Mesodermal cell (in vitro differentiated cells): ENCODE results near the gene TMEM132E.

Experiments
- H3K27ac ChIP-seq: 2 replicates; pipeline ENCODE4 v1.7.0; 2013; ENCODE audit warnings: mild to moderate bottlenecking, low read depth, low read length, moderate library complexity; ENCODE audit not compliant: severe bottlenecking
- H3K36me3 ChIP-seq: 2 replicates; pipeline ENCODE4 v1.7.1; 2013; ENCODE audit warnings: mild to moderate bottlenecking, low read length, moderate library complexity; ENCODE audit not compliant: control insufficient read depth, insufficient read depth
- H3K4me1 ChIP-seq: one replicate; pipeline ENCODE4 v1.7.1; 2013; ENCODE audit warnings: mild to moderate bottlenecking, low read length; ENCODE audit not compliant: insufficient read depth, control insufficient read depth, poor library complexity, severe bottlenecking
- H3K4me3 ChIP-seq: 2 replicates; pipeline ENCODE4 v1.7.0; 2013; ENCODE audit warnings: low read length, control low read depth, mild to moderate bottlenecking; ENCODE audit not compliant: insufficient read depth, poor library complexity, severe bottlenecking; ENCODE audit errors: extremely low read depth
- H3K9me3 ChIP-seq: 2 replicates; pipeline ENCODE4 v1.7.1; 2013; ENCODE audit warnings: mild to moderate bottlenecking, low read length, moderate library complexity; ENCODE audit not compliant: control insufficient read depth
- WGBS, 2 experiments: methylation state at CpG; one replicate each; pipeline ENCODE4 v1.1.5; 2013; ENCODE audit warnings: missing lambda C conversion rate in 2 of 2; ENCODE audit not compliant: insufficient coverage in 2 of 2; 5-methylcytosine and 5-hydroxymethylcytosine counted together

Gene TMEM132E

DNA sequence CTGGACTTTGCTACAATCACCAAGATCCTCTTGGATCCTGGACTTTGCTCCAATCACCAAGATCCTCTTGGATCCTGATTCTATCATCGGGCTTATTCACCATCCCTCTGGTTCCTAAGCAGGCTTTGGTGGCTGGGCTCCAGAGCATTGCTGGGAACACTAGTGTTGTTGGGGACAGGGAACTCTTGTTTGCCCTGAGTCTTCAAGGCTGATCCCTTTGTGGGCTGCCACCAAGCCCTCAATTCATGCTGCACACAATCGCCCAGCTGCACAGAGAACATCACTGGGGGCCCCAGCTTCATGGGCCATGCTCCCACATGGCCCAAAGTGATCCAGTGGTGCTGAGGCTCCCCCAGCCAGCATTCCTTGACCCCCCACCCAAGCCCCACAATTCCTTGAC, 88.3 kb downstream of the TMEM132E start:
- peaks cover 5% of the 10 kb centered on the region for H3K4me1 ChIP-seq
- no peaks in the 10 kb centered on the region for H3K9me3 ChIP-seq
- H3K36me3 ChIP-seq, result no peaks in the 10 kb centered on the region
- WGBS, 2 experiments, result 92 to 100% methylated on average over 1 of the region's 2 CpGs
- H3K4me3 ChIP-seq, result no peak overlapping the region
- no peak overlapping the region for H3K27ac ChIP-seq

- Histone ChIP-seq H3K9me3 (no peaks in the 10 kb centered on the region), H3K4me1 (peaks cover 5% of the 10 kb centered on the region), H3K36me3 (no peaks in the 10 kb centered on the region), H3K4me3 (no peak overlapping the region), H3K27ac (no peak overlapping the region)
- WGBS, 2 experiments, result 88 to 92% methylated on average over 3 of the region's 3 CpGs
These were observed 88.8 kb downstream of the TMEM132E start for GRCh38 chr17:34668206-34668605.

- Histone ChIP-seq H3K4me1 (peaks cover 5% of the 10 kb centered on the region), H3K9me3 (no peaks in the 10 kb centered on the region), H3K36me3 (no peaks in the 10 kb centered on the region), H3K27ac (no peak overlapping the region), H3K4me3 (no peak overlapping the region)
- WGBS, 2 experiments, result 54% methylated on average over 2 of the region's 5 CpGs; no CpG with 5 or more reads in 1 of the 2 experiments
These were observed 90.1 kb downstream of the TMEM132E start for GRCh38 chr17:34669511-34669910.

DNA sequence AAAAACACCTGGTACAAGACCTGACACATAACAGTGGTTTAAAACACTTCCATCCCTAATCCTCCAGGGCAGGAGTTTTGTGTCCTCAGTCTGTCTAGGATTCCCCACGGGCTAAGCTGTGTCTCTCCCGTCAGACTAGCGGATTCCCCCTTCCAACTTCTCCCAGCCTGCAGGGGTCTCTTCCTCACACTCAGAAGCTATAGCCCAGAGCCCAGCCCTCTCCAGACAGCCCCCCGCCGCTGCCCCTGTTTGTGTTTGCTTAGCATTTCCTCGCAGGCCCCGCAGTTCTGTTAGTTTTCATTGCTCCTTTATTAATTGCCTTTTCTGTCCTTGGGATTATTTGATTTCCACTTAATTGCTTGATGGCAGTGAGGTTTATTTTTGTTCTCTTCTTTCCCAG, 91.2 kb downstream of the TMEM132E start:
- WGBS, 2 experiments, result 60 to 82% methylated on average over 1 to 3 of the region's 7 CpGs
- Histone ChIP-seq H3K27ac (no peak overlapping the region), H3K9me3 (no peaks in the 10 kb centered on the region), H3K4me3 (no peak overlapping the region), H3K36me3 (no peaks in the 10 kb centered on the region), H3K4me1 (peaks cover 5% of the 10 kb centered on the region)

- Histone ChIP-seq H3K36me3 (no peaks in the 10 kb centered on the region), H3K27ac (no peak overlapping the region), H3K9me3 (no peaks in the 10 kb centered on the region), H3K4me3 (no peak overlapping the region), H3K4me1 (peaks cover 5% of the 10 kb centered on the region)
- whole genome bisulfite sequencing, 2 experiments, result 81 to 85% methylated on average over 2 to 3 of the region's 4 CpGs
These were observed 91.8 kb downstream of the TMEM132E start for GRCh38 chr17:34671191-34671590.

DNA sequence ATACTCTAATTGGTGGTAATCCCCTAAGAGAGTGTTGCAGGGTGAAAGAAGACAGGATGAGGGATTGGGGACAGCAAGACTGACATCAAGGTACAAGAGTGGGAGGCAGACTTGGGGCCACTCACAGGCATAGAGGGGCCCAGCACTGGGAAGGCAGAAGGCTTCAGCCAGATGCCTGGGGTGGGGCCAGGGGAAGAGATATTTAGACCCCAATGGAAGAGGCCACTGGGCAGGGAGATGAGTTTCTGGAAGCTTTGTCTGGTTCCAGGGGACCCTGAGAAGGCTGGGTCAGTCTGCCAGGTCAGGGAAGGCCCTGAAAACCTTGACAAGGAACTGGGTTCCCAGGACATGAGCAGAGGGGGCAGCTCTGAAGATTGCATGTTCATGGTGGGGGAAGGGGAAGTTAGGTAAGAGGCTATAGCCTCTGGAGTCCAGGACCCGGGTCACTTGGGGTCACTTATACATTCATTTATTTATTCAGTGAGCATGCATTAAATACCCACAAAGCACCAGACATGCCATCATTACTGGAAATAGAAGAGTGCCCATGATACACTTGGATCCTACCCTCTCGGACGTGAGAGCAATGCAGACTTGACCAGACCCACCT, 92.9 kb downstream of the TMEM132E start:
- 100% methylated on average over 2 of the region's 3 CpGs; no CpG with 5 or more reads in 1 of the 2 experiments for WGBS, 2 experiments
- Histone ChIP-seq H3K4me3 (no peak overlapping the region), H3K27ac (no peak overlapping the region), H3K4me1 (peaks cover 8% of the 10 kb centered on the region), H3K9me3 (no peaks in the 10 kb centered on the region), H3K36me3 (no peaks in the 10 kb centered on the region)

DNA sequence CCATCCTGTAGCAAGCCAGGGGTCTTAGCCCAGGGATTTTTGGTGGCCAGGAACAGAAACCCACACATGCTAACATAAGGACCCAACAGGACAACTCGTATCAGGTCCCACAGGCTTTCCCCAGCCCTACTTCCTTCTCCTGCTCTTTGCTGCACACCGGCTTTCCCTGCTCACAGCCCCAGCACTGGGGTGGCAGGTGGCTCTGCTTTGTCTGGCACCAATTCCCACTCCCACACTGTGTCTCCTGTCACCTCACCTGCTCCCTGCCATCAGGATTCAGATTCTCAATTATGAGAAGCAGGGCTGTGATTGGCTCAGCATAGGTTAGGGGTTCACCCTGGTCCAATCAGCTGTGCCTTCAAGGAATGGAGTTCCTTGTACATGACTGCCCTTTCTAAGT, 94.1 kb downstream of the TMEM132E start:
- no peak overlapping the region for H3K4me3 ChIP-seq
- WGBS, 2 experiments, result 83 to 97% methylated on average over 2 of the region's 2 CpGs
- H3K4me1 ChIP-seq, result peaks cover 8% of the 10 kb centered on the region
- no peak overlapping the region for H3K27ac ChIP-seq
- no peaks in the 10 kb centered on the region for H3K9me3 ChIP-seq
- H3K36me3 ChIP-seq, result no peaks in the 10 kb centered on the region

GRCh38 chr17:34673995-34674890, 94.9 kb downstream of the TMEM132E start:
- no peaks in the 10 kb centered on the region for H3K36me3 ChIP-seq
- peaks cover 8% of the 10 kb centered on the region for H3K4me1 ChIP-seq
- H3K9me3 ChIP-seq, result no peaks in the 10 kb centered on the region
- H3K27ac ChIP-seq, result no peak overlapping the region
- 70 to 87% methylated on average over 6 to 7 of the region's 7 CpGs for WGBS, 2 experiments
- no peak overlapping the region for H3K4me3 ChIP-seq

DNA sequence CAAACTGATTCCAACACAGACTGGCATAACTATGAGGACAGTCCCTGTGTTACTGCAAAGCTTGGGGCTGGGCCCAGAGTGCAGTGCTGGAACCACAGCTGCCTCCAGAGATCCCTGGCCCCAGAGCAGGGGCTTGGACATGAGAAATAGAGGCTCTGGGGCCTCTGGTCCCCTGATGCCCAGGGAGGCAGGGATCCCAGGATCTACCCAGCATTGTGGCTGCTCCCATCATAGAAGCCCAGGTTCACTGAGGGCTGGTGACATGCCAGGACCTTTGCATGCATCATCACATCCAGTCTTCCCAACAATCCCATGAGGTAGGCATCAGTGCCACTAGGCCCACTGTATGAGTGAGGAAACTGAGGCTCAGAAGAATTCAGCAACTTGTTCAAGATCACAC, 95.8 kb downstream of the TMEM132E start:
- Histone ChIP-seq H3K36me3 (no peaks in the 10 kb centered on the region), H3K27ac (no peak overlapping the region), H3K4me3 (no peak overlapping the region), H3K9me3 (no peaks in the 10 kb centered on the region), H3K4me1 (peaks cover 5% of the 10 kb centered on the region)

DNA sequence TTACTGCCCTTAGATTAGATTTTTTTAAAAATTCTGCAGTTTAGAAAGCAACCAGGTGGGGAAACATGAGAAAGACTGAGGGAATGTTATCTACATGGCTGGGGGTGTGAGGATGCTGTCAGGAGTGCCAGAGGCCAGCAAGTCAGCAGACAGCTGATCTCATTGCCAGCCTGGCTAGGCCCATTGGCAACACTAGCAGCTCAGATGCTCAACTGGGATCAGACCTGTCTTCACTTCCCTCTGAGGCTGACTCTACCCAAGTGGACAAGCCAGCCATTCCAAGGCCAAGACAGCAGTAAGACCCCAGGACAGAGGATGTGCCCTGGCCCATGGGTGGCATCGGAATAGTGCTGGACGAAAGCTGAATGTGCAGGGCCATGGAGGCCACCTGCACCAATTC, 96.2 kb downstream of the TMEM132E start:
- Histone ChIP-seq H3K36me3 (no peaks in the 10 kb centered on the region), H3K9me3 (no peaks in the 10 kb centered on the region), H3K4me1 (peaks cover 3% of the 10 kb centered on the region), H3K27ac (no peak overlapping the region), H3K4me3 (no peak overlapping the region)
- 95 to 96% methylated on average over 2 of the region's 2 CpGs for WGBS, 2 experiments

- Histone ChIP-seq H3K27ac (no peak overlapping the region), H3K36me3 (no peaks in the 10 kb centered on the region)
- 75 to 90% methylated on average over 1 of the region's 1 CpG for WGBS, 2 experiments
These were observed 100.8 kb downstream of the TMEM132E start for GRCh38 chr17:34680151-34680550.

More at GRCh38 chr17:34680151-34680550, 100.8 kb downstream of the TMEM132E start:
- H3K4me3 ChIP-seq, result no peak overlapping the region
- H3K9me3 ChIP-seq, result no peaks in the 10 kb centered on the region
- H3K4me1 ChIP-seq, result peaks cover 3% of the 10 kb centered on the region
